Lower leg skin (tissue), 3 donors: ENCODE data around the gene EMSY.

Experiments
- CTCF ChIP-seq, 3 donors: fragments of 450-650 bp; IDR thresholded peaks; one replicate each; pipeline ENCODE4 v1.5.1; 2016; ENCODE audit warnings: antibody characterized with exemption in 3 of 3, mild to moderate bottlenecking in 3 of 3, moderate library complexity in 2 of 3
- POLR2A ChIP-seq, 2 donors: fragments of 450-650 bp; IDR thresholded peaks; one replicate each; pipeline ENCODE4 v1.6.1; 2016 to 2017; ENCODE audit warnings: antibody characterized with exemption in 2 of 2, mild to moderate bottlenecking in 1 of 2, moderate library complexity in 1 of 2

- TF ChIP-seq POLR2A (IDR thresholded peaks at IDR 0.05): no peak
- TF ChIP-seq CTCF (IDR thresholded peaks at IDR 0.05): no peak
Measured at GRCh38 chr11:76448506-76448905, 3.7 kb downstream of the EMSY start.
